ENCODE data around the gene RNF34.
"Not testable (repeated sequence)": the region's sequence is repeated elsewhere in the genome, so short reads cannot be mapped to it uniquely, and the experiment has no call there.

The RNF34 gene, protein sequence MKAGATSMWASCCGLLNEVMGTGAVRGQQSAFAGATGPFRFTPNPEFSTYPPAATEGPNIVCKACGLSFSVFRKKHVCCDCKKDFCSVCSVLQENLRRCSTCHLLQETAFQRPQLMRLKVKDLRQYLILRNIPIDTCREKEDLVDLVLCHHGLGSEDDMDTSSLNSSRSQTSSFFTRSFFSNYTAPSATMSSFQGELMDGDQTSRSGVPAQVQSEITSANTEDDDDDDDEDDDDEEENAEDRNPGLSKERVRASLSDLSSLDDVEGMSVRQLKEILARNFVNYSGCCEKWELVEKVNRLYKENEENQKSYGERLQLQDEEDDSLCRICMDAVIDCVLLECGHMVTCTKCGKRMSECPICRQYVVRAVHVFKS

DNA sequence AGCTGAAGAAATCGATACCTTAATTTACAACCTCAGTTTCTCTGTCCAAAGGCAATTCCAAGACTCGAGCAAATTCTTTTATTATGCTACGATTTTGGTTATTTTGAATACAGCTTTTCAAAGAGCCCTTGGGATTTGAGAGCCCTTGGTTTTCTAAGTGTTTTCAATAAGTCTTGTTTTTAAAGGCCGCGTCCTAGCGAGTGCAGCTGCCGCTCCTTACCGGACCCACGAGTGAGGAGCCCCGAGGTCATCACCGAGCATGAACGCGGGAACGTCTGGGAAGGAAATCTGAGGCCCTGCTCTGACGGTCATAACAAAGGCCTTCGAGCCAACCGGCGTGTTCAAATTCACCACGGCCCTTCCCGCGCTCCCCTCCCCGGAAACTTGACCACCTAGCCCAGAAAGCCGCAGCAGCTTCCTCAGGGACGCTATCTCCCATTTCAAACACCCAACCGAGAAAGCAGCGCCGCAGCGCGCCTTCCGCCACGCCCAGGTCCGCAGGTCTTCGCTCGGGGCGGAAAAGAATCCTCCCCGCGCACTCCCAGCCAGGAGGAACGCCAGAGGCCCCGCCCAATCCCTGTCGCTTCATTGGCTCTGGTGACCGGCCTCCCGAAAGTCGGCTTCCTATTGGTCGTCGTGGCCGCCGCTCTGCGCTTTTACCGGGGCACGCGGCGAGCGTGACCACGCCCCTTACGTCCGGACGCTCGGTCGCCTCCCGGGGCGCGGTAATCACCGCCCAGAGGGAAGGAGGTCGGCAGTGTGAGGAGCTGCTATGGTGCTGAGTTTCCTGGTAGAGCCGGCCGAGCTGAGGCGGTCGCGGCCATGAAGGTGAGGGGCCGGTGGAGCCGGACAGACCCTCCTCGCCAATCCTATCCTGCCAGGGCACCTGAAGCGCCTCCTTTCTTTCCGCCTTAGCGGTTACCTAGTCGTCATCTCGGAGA lies at the start of gene RNF34:
Gene RNF34, plus strand, starts transcription at position 728 of the 941 bp plus-strand sequence. Its CDS starts 95 bp downstream, at position 823.
- peak; percentile 98 to 99 for DNase-seq (ENCODE audit: low read depth in 2 of 2)

DNA sequence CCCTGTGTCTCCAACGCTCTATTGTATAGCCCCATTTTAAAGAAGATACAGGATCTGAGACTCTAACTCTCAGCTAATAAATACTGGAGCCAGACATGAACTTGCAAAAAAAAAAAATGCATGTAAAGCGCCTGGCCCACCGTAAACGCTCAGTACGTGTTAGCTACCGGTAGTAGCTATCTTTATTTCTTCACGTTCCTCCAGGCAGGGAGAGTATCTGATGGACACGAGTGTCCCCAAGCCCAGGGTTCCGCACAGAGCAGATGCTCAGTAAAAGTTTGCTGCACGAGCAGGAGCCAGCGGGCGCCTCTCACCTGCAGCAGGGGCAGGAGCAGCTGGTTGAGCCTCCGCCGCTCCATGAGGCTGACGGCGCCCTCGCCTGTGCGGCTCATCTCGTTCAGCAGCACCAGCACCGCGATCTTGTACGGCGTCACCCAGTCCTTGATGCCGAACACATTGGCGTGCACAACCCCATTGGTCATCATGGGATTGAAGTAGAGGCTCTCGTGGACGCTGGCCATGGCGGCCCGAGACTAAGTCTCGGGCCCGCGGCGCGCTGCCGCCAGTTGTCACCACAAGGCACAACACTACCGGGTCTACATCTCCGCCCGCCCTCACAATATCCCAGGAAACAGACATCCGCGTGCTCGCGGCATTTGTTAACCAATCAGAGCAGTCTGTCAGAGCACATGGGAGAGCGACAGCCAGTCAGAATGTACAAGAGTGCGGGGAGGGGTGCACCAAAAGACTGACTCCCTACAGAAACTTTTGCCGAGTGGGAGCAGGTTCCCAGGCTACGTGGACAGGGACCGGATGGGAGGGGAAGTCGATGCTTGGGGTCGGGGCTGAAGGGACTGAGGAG lies 47.9 kb upstream of the RNF34 start, which contains the start of gene ANAPC5:
Gene ANAPC5, minus strand, starts transcription at position 592 of the 862 bp plus-strand sequence. Its CDS starts 71 bp downstream, at position 521.
- DNase-seq (ENCODE audit: low read depth in 2 of 2): peak; percentile 85 to 91

DNA sequence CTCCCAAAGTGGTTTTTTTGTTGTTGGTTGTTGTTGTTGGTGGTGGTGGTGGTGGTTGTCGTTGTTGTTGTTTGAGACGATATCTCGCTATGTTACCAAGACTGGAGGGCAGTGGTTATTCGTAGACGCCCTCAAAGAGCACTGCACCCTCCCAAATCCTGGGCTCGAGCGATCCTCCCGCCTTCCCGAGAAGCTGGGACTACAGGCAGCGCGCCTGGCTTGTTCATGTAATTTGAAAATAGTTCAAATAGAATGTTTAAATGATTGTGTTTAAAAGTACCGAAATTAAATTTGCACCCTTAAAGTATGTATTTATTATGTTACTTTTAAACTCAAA lies 47.3 kb upstream of the RNF34 start:
- DNase-seq (ENCODE audit: low read depth in 2 of 2): no peak

DNA sequence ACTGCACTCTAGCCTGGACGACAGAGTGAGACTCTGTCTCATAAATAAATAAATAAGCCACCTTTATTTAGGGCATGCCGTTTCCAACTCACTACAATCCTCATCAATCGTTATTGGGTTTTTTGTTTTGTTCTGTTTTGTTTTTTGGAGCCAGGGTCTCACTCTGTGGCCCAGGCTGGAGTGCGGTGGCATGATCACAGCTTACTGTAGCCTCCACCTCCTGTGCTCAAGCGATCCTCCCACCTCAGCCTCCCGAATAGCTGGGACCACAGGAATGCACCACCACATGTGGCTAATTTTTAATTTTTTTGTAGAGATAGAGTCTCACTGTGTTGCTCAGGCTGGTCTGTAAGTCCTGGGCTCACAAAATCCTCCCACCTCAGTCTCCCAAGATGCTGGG lies 44.1 kb upstream of the RNF34 start:
- DNase-seq (ENCODE audit: low read depth in 2 of 2): no peak

DNA sequence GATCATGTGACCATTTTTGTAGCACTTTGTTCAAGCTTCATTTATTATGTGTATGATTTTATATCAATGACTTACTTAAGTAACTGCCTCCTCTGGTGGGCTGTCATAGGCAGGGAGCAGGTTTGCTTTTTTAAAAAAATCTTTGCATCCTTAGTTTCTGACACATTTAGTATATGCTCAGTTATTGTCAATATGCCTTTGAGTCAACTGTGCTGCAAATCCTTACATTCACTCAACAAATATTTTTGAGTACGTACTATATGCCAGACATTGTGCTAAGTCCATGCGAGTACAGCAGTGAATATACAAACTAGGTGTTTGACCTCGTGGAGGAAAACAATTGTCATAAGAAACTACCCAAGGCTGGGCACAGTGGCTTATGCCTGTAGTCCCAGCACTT lies 43.3 kb upstream of the RNF34 start:
- no peak for DNase-seq (ENCODE audit: low read depth in 2 of 2)

DNA sequence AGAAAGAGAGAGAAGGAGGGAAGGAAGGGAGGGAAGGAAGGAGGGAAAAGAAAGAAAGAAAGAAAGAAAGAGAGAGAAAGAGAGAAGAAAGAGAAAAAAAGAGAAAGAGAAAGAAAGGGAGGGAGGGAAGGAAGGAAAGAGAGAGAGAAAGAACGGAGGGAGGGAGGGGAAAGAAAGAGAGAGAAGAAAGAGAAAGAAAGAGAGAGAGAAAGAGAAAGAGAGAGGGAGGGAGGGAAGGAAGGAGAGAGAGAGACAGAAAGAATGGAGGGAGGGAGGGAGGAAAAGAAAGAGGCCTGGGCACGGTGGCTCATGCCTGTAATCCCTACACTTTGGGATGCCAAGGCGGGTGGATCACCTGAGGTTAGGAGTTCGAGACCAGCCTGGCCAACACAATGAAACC lies 42.6 kb upstream of the RNF34 start:
- no peak for DNase-seq (ENCODE audit: low read depth in 2 of 2)

DNA sequence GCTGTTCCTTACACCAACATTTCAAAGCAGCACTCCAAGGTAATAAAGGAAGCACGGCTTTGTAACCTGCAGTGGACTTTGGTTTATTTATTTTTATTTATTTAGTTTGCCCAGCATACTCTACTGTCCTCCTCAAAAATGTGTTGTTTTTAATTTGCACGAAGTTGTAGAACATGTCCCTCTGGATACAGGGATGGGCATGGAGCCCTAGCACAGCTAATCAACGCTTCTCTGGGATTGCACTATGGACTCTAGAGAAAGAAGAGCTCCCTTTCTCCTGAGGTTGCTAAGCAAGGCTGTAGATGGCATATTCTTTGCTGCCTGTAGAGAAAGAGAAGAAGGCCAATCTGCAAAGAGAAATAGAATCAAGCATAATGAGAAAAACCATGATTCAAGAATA lies 41.8 kb upstream of the RNF34 start:
- no peak for DNase-seq (ENCODE audit: low read depth in 2 of 2)

DNA sequence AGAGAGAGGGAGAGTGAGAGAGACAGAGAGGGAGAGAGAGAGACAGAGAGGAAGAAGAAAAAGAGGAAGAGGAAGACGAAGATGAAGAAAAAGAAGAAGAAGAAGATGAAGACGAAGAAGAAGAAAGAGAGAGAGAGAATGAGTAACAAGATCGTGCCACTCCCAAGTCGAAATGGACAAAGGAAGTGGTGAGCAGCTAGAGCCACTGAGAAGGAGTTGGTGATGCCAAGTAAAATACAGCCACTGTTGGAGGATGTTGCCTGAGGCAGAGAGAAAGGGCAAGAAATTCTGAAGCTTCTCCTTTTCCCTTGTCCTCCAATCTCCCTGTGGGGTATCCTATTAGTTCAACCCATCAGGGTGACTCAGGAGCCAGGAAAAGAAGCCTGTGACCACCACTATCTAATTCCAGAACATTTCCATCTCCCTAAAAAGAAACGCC lies 35.2 kb upstream of the RNF34 start:
- no peak for DNase-seq (ENCODE audit: low read depth in 2 of 2)

DNA sequence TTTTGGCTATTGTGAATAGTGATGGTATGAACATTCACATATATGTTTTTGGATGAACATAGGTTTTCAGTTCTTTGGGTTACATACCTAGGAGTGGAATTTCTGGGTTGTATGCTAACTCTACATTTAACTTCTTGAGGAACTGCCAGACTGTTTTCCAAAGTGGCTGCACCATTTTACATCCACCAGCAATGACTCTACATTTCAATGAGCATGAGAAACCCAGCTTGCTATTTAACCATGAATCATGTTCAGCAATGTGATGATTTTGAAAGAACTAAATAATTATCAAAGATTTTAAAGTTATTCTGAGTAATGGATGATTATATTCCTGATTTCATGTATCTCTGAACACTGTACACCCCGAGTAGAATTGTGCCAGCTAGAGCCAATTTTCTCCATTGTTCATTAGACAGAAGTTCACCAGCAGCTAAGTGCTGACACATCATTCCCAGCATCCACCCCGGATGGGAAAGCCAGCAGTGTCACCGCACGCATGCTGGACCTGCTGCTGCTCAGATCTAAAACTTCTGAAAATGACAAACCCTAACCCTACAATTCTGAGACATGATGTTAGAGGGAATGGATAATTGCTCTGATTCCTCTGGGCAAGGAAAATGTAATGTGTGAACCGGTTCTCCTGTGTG lies 34.4 kb upstream of the RNF34 start:
- DNase-seq (ENCODE audit: low read depth in 2 of 2): no peak

DNA sequence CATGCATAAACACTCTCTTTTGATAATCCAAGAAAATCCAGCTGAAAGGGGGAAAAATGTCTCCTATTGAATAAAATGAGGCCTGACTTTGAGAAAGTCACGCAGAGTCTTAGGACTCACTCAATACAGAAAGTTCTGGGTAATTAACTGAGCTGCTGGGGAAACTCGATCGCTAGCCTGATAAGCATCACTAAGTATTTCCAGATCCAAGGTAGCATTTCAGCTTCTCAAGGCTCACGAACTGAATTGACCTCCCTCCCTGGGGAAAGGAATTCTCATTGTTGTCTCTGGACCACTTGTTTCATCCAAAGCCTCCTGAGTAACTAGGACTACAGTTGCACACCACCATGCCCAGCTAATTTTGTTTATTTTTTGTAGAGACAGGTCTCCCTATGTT lies 33.9 kb upstream of the RNF34 start:
- no peak for DNase-seq (ENCODE audit: low read depth in 2 of 2)

DNA sequence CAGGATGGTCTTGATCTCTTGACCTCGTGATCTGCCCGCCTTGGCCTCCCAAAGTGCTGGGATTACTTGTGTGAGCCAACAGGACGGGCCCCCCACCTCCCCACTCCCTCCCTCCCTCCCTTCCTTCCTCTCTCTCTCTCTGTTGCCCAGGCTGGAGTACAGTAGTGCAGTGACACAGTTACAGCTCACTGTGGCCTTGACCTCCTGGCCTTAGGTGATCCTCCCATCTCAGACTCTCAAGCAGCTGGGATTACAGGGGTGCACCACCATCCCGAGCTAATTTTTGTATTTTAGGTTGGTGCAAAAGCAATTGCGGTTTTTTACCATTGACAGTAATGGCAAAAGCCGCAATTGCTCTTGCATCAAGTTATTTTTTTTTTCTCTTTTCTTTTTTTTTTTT lies 28.5 kb upstream of the RNF34 start:
- no peak for DNase-seq (ENCODE audit: low read depth in 2 of 2)

DNA sequence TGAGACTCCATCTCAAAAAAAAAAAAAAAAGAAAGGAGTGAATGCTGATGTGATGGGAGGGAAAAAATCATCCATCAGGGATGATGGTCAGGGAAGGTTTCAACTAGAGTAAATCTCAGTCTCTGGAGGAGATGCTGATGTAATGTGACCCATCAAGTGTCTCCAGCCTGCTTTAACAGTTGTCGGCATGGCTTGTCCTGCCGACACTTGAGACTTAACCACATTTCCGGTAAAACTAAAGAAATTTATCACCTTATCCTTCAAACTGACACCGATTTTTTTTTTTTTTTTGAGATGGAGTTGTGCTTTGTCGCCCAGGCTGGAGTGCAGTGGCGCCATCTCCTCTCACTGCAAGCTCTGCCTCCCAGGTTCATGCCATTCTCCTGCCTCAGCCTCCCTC lies 26.2 kb upstream of the RNF34 start:
- no peak for DNase-seq (ENCODE audit: low read depth in 2 of 2)

DNA sequence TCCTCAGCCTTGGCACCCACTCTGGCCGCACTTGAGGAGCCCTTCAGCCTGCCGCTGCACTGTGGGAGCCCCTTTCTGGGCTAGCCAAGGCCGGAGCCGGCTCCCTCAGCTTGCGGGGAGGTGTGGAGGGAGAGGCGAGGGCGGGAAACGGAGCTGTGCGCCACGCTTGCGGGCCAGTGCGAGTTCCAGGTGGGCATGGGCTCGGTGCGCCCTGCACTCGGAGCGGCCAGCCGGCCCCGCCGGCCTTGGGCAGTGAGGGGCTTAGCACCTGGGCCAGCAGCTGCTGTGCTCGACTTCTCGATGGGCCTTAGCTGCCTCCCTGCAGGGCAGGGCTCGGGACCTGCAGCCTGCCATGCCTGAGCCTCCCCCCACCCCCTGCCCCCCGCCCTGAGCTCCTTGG lies 25.6 kb upstream of the RNF34 start:
- DNase-seq (ENCODE audit: low read depth in 2 of 2): not testable (repeated sequence)

DNA sequence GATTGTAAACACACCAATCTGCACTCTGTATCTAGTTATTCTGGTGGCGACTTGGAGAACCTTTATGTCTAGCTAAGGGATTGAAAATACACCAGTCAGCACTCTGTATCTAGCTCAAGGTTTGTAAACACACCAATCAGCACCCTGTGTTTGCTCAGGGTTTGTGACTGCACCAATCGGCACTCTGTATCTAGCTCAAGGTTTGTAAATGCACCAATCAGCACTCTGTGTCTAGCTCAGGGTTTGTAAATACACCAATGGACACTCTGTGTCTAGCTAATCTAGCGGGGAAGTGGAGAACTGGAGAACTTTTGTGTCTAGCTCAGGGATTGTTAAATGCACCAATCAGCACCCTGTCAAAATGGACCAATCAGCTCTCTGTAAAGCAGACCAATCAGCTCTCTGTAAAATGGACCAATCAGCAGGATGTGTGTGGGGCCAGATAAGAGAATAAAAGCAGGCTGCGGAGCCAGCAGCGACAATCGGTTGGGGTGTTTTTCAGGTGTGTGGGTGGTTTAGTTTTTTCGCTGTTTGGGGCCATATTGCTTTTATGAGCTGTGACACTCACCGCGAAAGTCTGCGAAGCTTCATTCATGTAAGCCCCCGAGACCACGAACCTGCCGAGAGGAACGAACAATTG lies 24.9 kb upstream of the RNF34 start:
- not testable (repeated sequence) for DNase-seq (ENCODE audit: low read depth in 2 of 2)

DNA sequence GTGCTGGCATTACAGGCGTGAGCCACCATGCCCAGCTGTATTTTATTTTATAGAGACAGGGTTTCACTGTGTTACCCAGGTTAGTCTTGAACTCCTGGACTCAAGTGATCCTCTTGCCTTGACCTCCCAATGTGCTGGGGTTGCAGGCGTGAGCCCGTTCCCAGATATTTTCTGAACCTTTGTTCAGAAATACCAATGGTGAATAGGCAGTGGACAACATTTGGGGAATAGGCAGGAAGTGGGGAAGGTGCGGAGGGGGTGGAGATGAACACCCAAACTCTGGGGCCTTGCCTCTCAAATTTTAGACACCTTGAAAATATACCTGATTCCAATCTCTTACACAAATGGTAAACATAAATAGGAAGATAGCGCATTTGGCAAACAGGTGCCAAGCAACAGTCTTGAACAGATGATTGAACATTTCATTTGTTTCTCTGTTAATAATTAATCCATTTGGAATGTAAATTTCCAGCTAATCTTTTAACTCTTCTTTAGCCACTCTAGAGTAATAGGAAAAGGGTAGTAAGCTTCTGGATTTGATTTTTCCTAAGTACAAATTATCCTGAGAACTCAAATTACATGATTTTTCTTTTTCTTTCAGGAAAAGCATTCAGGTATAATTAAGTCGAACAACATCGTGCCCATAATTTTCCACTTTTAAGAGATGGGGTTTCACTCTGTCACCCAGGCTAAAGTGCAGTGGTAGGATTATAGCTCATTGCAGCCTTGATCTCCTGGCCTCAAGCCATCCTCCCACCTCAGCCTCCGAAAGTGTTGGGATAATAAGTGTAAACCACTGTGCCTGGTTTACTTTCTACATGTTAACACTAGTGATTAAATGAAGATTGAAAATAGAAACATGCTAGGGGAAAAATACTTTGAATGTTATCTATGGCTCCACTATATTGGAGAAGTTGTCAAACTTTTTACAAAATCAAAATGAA lies 22.9 kb upstream of the RNF34 start:
- no peak for DNase-seq (ENCODE audit: low read depth in 2 of 2)

DNA sequence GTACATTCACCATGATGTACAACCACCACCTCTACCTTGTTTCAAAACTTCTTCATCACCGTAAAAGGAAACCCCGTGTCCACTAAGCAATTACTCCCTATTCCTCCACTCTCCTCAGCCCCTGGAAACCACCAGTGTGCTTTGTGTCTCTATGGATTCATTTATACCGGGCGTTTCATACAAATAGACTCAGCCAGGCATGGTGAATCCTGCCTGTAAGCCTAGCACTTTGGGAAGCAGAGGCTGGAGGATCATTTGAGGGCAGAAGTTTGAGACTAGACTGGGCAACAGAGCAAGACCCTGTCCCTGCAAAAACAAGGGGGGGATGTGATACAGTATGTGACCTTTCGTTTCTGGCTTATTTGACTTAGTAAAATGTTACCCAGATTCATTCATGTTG lies 21.2 kb upstream of the RNF34 start:
- no peak for DNase-seq (ENCODE audit: low read depth in 2 of 2)

DNA sequence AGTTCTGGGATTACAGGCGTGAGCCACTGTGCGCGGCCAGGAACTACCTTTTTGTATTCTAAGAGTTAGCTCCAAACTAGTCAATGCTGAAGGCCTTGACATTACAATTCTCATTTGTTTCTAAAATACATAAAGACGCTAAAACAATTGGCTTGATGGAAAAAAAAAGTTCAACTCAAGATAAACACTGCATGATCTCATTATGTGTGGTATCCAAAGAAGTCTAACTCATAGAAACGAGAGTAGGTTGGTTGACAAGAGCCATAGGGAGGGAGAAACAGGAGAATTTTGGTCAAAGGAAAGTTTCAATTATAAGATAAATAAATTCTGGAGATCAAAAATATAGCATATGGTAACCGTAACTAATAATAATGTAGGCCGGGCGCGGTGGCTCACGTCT lies 20.0 kb upstream of the RNF34 start:
- DNase-seq (ENCODE audit: low read depth in 2 of 2): no peak

DNA sequence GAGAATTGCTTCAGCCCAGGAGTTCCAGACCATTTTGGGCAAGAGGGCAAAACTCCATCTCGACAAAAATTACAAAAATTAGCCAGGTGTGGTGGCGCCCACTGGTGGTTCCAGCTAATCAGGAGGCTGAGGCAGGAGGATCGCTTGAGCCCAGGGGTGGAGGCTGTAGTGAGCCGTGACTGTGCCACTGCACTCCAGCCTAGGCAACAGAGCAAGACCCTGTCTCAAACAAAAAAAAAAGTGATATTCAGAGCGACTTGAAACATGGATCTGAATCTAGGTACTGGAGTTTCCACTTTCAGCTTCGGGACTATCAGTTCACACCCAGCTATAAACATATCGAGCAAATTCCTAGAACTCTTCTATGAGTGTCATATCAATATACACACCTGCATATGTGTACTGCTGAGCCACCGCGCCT lies 16.3 kb upstream of the RNF34 start:
- DNase-seq (ENCODE audit: low read depth in 2 of 2): no peak

DNA sequence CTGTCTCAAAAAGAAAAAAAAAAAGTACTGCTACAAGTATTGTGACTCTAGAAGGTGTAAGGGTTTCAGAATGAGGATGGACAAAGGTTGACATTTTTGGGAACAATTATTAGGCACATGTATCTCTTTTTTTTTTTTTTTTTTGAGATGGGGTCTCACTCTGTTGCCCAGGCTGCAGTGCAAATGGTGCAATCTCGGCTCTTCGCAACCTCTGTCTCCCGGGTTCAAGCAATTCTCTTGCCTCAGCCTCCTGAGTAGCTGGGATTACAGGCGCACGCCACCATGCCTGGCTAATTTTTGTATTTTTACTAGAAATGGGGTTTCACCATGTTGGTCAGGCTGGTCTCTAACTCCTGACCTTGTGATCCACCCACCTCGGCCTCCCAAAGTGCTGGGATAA lies 15.0 kb upstream of the RNF34 start:
- DNase-seq (ENCODE audit: low read depth in 2 of 2): not testable (repeated sequence)
